HG03175 (cell line): Measurements from ENCODE around the gene CDCP1.
"Not testable (repeated sequence)": the region's sequence is repeated elsewhere in the genome, so short reads cannot be mapped to it uniquely, and the experiment has no call there.

Experiments used
- ATAC-seq: cut with Tn5 transposase; IDR thresholded peaks from one replicate; pipeline ENCODE4 v1.9.1; 2021; ENCODE audit warnings: mild to moderate bottlenecking, moderate library complexity; ENCODE audit not compliant: unreplicated experiment

Gene CDCP1

GRCh38 chr3:45088543-45089358 lies 57.4 kb downstream of the CDCP1 start:
- ATAC-seq = no peak

DNA sequence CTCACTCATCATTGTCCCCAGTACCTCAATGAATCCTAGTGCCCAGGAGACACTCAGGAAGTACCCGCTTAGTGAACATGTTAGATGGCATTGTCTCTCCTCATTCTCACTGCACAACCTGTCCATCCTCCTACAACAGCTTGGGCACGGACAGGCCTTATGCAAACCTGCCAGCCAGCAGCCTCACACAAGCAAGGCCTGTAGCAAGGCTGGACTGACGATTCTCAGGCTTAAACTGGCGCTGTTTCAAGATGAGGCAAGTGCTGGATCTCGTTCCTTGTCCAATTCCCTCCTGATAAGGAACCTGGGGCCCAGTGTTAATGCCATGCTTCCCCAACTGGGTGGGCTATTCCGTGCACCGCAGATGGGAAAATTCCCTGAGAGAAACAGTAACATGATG lies 59.0 kb downstream of the CDCP1 start:
- no peak for ATAC-seq

DNA sequence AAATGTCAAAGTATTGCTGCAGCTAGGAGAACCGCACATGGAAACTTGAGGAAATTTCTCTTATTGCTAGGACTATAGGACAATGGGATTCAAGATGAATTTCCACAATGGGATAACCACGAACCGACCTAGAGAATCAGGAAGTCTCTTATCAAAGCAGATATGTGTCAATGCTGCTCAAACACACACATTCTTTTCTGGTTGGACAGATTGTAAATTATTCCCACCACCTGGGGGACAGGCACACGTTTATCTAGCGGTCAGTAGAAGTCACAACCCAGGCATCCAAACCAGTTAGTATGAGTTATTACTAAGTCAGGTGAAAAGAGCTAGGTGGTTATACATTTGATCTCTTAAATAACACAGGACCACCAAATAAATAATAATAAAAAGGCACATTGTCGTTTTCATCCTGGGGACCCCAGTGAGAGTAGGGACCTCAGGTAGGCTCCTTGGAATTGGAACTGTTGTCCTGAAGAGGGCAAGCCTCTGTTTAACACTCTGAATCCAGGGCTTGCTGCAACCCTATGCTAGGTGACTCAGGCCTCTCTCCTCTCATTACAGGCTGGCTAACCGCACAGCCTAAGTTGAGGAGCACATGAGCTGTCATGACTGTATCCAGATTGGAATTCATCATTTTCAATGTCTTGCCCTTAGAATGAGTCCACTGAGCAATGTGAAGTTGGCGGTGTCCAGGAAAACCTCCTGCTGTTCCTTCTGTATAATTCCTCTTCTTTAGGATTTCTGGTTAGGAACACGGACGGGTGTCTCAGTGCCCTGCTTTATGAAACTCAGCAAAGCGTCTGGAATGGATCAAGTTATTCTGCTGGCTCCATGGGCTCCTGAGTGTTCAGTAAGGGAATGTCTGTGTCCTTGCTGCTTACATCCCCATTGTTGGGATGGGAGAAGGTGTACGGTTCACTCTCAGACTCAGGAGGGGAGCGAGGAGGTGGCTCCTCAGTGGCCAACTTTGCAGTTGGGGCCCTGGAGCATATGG lies 61.1 kb downstream of the CDCP1 start:
- ATAC-seq = no peak

- ATAC-seq = no peak
These were observed 61.8 kb downstream of the CDCP1 start for GRCh38 chr3:45084361-45084760.

- no peak for ATAC-seq
These were observed 63.2 kb downstream of the CDCP1 start for GRCh38 chr3:45083023-45083422.

- ATAC-seq = no peak
These were observed 64.0 kb downstream of the CDCP1 start for GRCh38 chr3:45082142-45082538.

- ATAC-seq = no peak
These were observed 64.6 kb downstream of the CDCP1 start for GRCh38 chr3:45081506-45082141.

GRCh38 chr3:45080824-45081223 lies 65.4 kb downstream of the CDCP1 start:
- ATAC-seq = no peak

GRCh38 chr3:45079715-45080114 lies 66.5 kb downstream of the CDCP1 start:
- no peak for ATAC-seq

DNA sequence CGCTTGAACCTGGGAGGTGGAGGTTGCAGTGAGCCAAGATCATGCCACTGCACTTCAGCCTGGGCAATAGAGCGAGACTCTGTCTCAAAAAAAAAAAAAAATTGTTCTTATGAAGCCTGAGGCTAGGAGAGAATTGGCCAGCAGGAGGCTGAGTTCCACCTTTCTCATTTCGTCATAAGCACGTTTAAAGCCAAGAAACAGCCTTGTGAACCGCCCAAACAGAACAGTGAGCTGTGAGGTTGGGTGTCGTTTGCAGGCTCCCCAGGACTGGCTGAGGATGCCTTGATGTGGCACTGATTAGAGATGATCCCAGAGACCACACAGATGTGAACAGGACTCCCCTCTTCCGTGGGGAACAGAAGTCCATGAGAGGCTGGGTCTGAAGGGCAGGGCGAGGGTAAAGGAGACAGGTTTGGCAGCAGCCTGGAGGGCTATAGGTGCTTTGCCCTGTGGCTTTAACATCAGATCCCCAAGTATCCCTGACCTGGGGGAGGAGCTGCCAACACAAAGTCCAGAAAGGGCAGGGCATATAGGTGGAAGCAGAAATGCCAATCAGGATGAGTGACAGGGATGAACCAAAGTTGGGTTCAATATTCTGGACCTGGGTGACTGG lies 67.2 kb downstream of the CDCP1 start:
- no peak for ATAC-seq

- ATAC-seq = not testable (repeated sequence)
These were observed 67.9 kb downstream of the CDCP1 start for GRCh38 chr3:45078256-45078655.

DNA sequence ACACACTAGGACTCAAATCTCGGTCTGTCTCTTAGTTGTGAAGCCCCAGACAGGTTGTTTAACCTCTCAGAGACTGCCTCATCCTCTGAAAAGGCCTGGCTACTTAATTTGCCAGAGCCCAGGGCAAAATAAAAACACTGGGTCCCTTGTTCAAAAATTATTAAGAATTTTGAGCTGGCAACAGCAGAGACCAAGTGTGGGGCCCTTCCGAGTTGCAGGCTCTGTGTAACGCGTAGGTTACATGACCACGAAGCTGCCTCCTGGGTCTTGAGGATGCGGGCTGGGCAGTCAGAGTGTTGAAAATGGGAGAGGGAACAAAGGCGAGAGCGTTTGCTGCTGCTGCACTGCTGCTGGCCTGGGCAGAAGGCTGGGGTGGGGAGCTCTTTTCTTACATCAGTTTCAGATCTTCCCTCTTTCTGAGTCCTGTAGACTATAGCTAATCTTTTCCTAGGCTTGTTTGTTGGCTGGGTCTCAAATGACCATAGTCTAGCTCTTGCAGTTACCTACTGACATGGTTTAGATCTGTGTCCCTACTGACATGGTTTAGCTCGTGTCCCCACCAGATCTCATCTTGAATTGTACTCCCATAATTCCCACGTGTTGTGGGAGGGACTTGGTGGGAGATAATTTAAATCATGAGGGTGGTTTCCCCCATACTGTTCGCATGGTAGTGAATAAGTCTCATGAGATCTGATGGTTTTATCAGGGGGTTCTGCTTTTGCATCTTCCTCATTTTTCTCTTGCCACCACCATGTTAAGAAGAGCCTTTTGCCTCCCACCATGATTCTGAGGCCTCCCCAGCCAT lies 70.2 kb downstream of the CDCP1 start:
- no peak for ATAC-seq

DNA sequence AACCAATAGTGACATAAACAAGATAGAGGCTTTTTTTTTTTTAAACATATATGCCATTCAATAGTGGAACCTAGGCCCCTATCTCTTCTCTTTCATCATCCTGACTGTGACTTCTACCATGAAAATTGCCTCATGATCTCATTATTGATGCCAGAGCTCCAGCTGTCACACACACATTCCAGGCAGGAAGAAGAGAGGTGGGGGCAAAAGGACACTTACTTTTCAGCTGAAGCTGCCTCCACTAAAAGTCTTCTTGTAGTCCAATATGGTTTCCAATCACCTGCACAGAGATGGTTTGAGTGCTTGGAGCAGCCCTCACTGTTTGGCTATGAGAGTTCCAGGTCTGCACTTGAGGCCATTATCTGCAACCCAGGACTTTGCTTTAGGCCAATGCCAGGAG lies 75.1 kb downstream of the CDCP1 start:
- no peak for ATAC-seq

- no peak for ATAC-seq
These were observed 78.2 kb downstream of the CDCP1 start for GRCh38 chr3:45067941-45068340.

DNA sequence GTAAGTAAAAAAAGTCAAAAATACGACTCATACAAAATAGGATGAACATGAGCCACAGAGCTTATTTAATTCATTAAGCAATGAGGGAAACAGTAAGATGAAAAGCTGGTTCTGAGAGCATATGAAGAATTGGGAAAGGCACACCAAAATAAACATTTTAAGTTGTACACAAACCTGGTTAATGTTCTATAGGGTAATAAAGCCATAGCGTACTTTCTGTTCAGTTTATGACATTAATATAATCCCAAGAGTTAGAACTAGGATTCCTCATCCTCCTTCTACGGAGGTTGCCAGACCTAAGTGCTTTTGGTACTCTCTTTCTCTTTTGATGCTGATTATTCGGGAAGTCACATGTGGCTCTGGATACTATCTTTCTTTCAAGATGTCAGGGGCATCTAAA lies 78.7 kb downstream of the CDCP1 start:
- no peak for ATAC-seq

GRCh38 chr3:45066109-45066801 lies 79.9 kb downstream of the CDCP1 start:
- ATAC-seq = no peak

DNA sequence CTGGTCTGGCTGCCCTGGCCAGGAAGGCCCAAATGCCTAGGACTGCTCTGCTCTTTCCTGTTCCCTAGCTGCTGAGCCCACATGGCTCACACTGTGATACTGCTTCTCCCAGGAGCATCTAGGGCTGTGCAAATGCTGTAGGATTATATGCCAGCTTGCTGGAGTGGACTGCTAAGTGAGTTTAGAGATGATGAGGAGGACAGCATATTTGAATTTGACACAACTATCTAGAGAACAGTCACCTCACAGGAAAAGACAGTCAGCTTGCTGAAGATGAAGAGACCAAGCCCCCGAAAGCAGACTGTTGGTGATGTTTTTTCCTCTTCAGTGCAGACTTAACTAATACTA lies 80.8 kb downstream of the CDCP1 start:
- ATAC-seq = no peak

DNA sequence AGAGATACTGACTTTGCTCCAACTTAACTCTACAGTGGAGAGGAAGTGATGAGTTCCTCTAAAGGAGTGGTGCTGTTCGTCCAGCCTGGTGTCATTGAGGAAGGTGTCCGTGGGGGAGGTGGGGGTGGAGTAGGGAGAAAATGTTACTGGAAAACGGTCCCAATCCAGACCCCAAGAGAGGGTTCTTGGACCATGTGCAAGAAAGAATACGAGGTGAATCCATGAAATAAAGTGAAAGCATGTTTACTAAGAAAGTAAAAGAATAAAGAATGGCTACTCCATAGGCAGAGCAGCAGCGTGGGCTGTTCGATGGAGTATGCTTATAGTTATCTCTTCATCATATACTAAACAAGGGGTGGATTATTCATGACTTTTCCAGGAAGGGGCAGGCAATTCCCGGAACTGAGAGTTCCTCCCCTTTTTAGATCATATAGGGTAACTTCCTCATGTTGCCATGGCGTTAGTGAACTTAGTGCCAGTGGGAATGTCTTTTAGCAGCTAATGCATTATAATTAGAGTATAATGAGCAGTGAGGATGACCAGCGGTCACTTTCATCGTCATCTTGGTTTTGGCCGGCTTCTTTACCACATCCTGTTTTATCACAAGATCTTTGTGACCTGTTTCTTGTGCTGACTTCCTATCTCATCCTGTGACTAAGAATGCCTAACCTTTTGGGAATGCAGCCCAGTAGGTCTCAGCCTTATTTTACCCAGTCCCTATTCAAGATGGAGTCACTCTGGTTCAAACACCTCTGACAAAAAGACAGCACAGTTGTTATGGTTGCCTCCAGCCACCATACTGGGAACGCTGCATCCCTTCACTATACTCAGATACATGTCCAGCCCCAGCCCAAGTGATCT lies 81.4 kb downstream of the CDCP1 start:
- no peak for ATAC-seq

DNA sequence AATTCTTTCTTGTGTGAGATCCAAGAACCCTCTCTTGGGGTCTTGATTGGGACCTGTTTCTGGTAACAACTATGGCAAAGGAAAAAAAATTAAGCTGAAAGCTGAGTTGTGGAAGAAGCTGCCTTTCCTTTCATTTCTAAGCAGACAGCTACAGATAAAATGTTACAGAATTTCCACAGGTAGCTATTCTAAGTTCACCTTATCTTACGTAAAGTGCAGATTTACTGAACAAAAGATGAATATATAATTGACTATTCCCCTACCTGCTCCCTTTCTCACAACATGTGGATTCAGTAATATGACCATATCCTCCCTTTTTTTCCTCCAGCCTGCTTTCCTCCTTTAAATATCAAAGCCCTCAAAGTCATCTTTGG lies 83.5 kb downstream of the CDCP1 start:
- no peak for ATAC-seq
